Stromal cell of bone marrow (primary cell): ENCODE results near the gene BSN.

Experiments
- DNase-seq: peaks from one replicate; pipeline ENCODE4 v3.0.0-alpha.2; 2012; ENCODE audit warnings: low read depth

The BSN gene

GRCh38 chr3:49716169-49716568 is 161.9 kb downstream of the BSN start:
- DNase-seq: no peak

- no peak for DNase-seq
These were observed 162.5 kb downstream of the BSN start for GRCh38 chr3:49716691-49717210.

- DNase-seq: no peak
These were observed 163.1 kb downstream of the BSN start for GRCh38 chr3:49717211-49717958.

- no peak for DNase-seq
These were observed 163.9 kb downstream of the BSN start for GRCh38 chr3:49717959-49718857.

- no peak for DNase-seq
These were observed 164.6 kb downstream of the BSN start for GRCh38 chr3:49718858-49719213.

GRCh38 chr3:49719214-49719884 is 165.1 kb downstream of the BSN start, which contains the start of gene AMIGO3:
Gene AMIGO3 (minus strand): TSS chr3:49719684. CDS start chr3:49719465, 219 bp downstream.
- peak; percentile 91 for DNase-seq
